Loucy (cell line): ENCODE results near the gene TADA1.

Experiments used
- H2AFZ ChIP-seq: fragments of 200-600 bp; sonication (generic); 2 replicates; pipeline ENCODE4 v1.6.0; 2016; ENCODE audit warnings: antibody characterized with exemption, mild to moderate bottlenecking, low read length, moderate library complexity
- H3F3A ChIP-seq: fragments of 200-600 bp; 2 replicates; pipeline ENCODE4 v1.6.0; 2016; ENCODE audit warnings: antibody characterized with exemption, low read depth, mild to moderate bottlenecking
- H3K27me3 ChIP-seq: fragments of 200-600 bp; sonication (generic); 2 replicates; pipeline ENCODE4 v1.6.1; 2014; ENCODE audit warnings: low read length, mild to moderate bottlenecking; ENCODE audit not compliant: insufficient read depth, poor library complexity, severe bottlenecking
- H3K36me3 ChIP-seq: fragments of 200-600 bp; sonication (generic); 2 replicates; pipeline ENCODE4 v1.6.1; 2016; ENCODE audit warnings: low read length; ENCODE audit not compliant: insufficient read depth
- H3K4me1 ChIP-seq: fragments of 200-600 bp; sonication (generic); 2 replicates; pipeline ENCODE4 v1.5.1; 2014; ENCODE audit warnings: low read length, mild to moderate bottlenecking; ENCODE audit not compliant: insufficient read depth, poor library complexity, severe bottlenecking
- H3K4me2 ChIP-seq: fragments of 200-600 bp; sonication (generic); 2 replicates; pipeline ENCODE4 v1.6.0; 2014; ENCODE audit warnings: antibody characterized with exemption, low read length, low read depth, mild to moderate bottlenecking; ENCODE audit not compliant: poor library complexity, severe bottlenecking
- H3K4me3 ChIP-seq: fragments of 200-600 bp; sonication (generic); 2 replicates; pipeline ENCODE4 v1.5.1; 2014; ENCODE audit warnings: low read length, mild to moderate bottlenecking, mixed read lengths; ENCODE audit not compliant: poor library complexity, severe bottlenecking
- H3K79me2 ChIP-seq: fragments of 200-600 bp; sonication (generic); 2 replicates; pipeline ENCODE4 v1.6.1; 2014; ENCODE audit warnings: low read length; ENCODE audit not compliant: insufficient read depth
- H3K9ac ChIP-seq: fragments of 200-600 bp; sonication (generic); 2 replicates; pipeline ENCODE4 v1.6.0; 2014; ENCODE audit warnings: mild to moderate bottlenecking, low read depth, low read length, moderate library complexity; ENCODE audit not compliant: poor library complexity, severe bottlenecking
- H3K9me2 ChIP-seq: fragments of 200-600 bp; sonication (generic); replicated peaks from 2 replicates; pipeline ENCODE4 v1.6.1; 2016; ENCODE audit warnings: low read depth, low read length, mixed read lengths
- H3K9me3 ChIP-seq: fragments of 200-600 bp; sonication (generic); 2 replicates; pipeline ENCODE4 v1.6.1; 2014; ENCODE audit warnings: mild to moderate bottlenecking, antibody characterized with exemption, low read length, low read depth; ENCODE audit not compliant: insufficient read depth
- H4K20me1 ChIP-seq: fragments of 200-600 bp; sonication (generic); 2 replicates; pipeline ENCODE4 v1.6.0; 2014; ENCODE audit warnings: antibody characterized with exemption, low read length, mild to moderate bottlenecking; ENCODE audit not compliant: insufficient read depth, poor library complexity, severe bottlenecking
- EZH2phosphoT487 ChIP-seq: fragments of 200-600 bp; IDR thresholded peaks from 2 replicates; pipeline ENCODE4 v1.6.1; 2018; ENCODE audit warnings: antibody characterized with exemption, mild to moderate bottlenecking, moderate library complexity, borderline replicate concordance
- TF ChIP-seq, protein P1 (sequence below): fragments of 200-600 bp; sonication (generic); conservative IDR thresholded peaks from 2 replicates; pipeline ENCODE4 v1.5.1; 2014; ENCODE audit warnings: mild to moderate bottlenecking, antibody characterized with exemption, low read length

The TADA1 gene

DNA sequence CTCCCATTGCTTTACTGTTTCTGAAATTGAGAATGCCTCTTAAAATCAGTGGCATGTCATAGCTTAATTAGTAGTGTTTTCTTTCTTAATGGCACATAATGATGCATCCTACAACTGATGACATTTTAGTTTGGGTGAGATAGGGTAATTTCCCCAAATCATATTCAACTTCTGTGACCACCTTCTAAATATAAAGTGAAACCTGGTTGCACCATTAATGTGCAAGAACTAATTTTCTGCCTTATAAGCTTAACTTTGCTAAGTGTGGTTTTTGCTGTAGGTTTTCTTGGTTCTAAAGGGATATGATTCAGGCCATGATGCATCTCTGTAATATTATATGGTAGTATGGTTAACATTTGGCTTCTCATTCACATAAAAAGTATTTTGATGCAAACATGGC is 27.9 kb downstream of the TADA1 start:
- no peaks in the 10 kb centered on the region for H3K9me2 ChIP-seq
- peaks cover 72% of the 10 kb centered on the region for H3K79me2 ChIP-seq
- H3K36me3 ChIP-seq, result peaks cover 93% of the 10 kb centered on the region

GRCh38 chr1:166844791-166845190 is 31.3 kb downstream of the TADA1 start:
- H3K4me1 ChIP-seq, result peaks cover 51% of the 10 kb centered on the region
- peak overlapping the region; percentile 50 for H3K4me2 ChIP-seq
- peaks cover 75% of the 10 kb centered on the region for H4K20me1 ChIP-seq
- TF ChIP-seq EZH2phosphoT487, result no peak
- TF ChIP-seq, protein P1, sequence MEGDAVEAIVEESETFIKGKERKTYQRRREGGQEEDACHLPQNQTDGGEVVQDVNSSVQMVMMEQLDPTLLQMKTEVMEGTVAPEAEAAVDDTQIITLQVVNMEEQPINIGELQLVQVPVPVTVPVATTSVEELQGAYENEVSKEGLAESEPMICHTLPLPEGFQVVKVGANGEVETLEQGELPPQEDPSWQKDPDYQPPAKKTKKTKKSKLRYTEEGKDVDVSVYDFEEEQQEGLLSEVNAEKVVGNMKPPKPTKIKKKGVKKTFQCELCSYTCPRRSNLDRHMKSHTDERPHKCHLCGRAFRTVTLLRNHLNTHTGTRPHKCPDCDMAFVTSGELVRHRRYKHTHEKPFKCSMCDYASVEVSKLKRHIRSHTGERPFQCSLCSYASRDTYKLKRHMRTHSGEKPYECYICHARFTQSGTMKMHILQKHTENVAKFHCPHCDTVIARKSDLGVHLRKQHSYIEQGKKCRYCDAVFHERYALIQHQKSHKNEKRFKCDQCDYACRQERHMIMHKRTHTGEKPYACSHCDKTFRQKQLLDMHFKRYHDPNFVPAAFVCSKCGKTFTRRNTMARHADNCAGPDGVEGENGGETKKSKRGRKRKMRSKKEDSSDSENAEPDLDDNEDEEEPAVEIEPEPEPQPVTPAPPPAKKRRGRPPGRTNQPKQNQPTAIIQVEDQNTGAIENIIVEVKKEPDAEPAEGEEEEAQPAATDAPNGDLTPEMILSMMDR, result no peak
- H3K4me3 ChIP-seq, result no peak overlapping the region
- H3K27me3 ChIP-seq, result no peaks in the 10 kb centered on the region
- no peaks in the 10 kb centered on the region for H3F3A ChIP-seq
- H3K79me2 ChIP-seq, result peaks cover 93% of the 10 kb centered on the region
- no peaks in the 10 kb centered on the region for H3K9me2 ChIP-seq
- peak overlapping the region; percentile 34 for H3K9ac ChIP-seq
- H3K9me3 ChIP-seq, result no peaks in the 10 kb centered on the region
- H3K36me3 ChIP-seq, result peaks cover 79% of the 10 kb centered on the region
- H2AFZ ChIP-seq, result no peak overlapping the region

More for the DNA sequence above, 27.9 kb downstream of the TADA1 start:
- no peak overlapping the region for H3K4me2 ChIP-seq
- no peaks in the 10 kb centered on the region for H3K9me3 ChIP-seq
- peaks cover 22% of the 10 kb centered on the region for H3K4me1 ChIP-seq
- TF ChIP-seq, protein P1, result no peak
- no peak for TF ChIP-seq EZH2phosphoT487
- H3F3A ChIP-seq, result no peaks in the 10 kb centered on the region
- H3K9ac ChIP-seq, result no peak overlapping the region
- no peak overlapping the region for H2AFZ ChIP-seq
- no peak overlapping the region for H3K4me3 ChIP-seq
- peaks cover 60% of the 10 kb centered on the region for H4K20me1 ChIP-seq
- no peaks in the 10 kb centered on the region for H3K27me3 ChIP-seq

DNA sequence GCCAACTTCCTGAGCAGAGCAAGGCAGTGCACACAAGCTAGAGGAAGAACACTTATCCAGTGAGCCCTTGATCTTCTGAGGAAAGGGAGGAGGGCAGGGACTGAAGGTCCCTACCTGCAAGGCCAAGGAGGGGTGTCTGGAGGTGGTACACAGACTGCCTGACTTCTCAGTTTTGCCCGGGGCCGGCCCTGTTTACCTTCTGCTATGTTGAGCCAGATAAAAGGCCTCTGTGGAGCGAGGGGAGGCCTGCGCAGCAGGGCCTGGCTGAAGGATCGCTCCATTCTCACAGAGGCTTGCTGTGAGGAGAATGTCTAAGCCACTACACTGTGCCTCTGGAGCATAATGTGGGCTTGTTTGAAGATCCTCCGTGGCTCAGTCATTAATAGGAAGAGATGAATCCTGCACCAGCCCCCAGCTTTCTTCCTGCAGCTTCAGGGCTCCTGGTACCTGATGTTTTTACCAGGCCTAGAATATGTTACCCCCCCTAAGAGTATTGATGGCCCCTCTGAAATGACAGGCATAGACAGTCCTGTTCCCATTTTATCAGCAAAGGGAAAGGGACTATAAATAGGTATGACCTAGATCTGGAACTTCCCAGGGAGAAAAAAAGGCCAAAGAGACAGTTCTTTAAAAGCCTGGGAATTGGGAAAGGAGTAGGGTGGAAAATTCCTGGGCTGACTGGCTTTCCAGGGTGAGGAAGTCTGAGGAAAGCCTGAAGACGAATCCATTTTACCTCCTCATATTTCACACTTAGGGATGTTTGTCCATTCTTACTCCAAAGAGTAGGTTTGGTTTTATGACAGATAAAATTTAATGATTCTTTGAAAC is 32.1 kb downstream of the TADA1 start:
- Histone ChIP-seq H3K9me3 (no peaks in the 10 kb centered on the region), H3K4me2 (peak overlapping the region; percentile 50), H3K9me2 (no peaks in the 10 kb centered on the region), H2AFZ (no peak overlapping the region), H3K36me3 (peaks cover 71% of the 10 kb centered on the region), H3K4me3 (peak overlapping the region; percentile 24), H3K4me1 (peaks cover 51% of the 10 kb centered on the region), H3F3A (no peaks in the 10 kb centered on the region), H4K20me1 (peaks cover 73% of the 10 kb centered on the region), H3K79me2 (peaks cover 86% of the 10 kb centered on the region), H3K9ac (peak overlapping the region; percentile 34), H3K27me3 (no peaks in the 10 kb centered on the region)
- TF ChIP-seq, protein P1, result no peak
- no peak for TF ChIP-seq EZH2phosphoT487
